ENCODE results near the gene GBE1. TPM values are rescaled to one million over a fixed set of nuclear protein-coding genes. Genes with fewer than 3 reads are reported as not detected.

GBE1 gene
- total and polyA plus RNA-seq, 9 of the 15 experiments (the other 6 are each of a cell fraction or from before 2014, with no cell fraction given) = 7.9 to 25.6 (median 13.1) TPM

DNA sequence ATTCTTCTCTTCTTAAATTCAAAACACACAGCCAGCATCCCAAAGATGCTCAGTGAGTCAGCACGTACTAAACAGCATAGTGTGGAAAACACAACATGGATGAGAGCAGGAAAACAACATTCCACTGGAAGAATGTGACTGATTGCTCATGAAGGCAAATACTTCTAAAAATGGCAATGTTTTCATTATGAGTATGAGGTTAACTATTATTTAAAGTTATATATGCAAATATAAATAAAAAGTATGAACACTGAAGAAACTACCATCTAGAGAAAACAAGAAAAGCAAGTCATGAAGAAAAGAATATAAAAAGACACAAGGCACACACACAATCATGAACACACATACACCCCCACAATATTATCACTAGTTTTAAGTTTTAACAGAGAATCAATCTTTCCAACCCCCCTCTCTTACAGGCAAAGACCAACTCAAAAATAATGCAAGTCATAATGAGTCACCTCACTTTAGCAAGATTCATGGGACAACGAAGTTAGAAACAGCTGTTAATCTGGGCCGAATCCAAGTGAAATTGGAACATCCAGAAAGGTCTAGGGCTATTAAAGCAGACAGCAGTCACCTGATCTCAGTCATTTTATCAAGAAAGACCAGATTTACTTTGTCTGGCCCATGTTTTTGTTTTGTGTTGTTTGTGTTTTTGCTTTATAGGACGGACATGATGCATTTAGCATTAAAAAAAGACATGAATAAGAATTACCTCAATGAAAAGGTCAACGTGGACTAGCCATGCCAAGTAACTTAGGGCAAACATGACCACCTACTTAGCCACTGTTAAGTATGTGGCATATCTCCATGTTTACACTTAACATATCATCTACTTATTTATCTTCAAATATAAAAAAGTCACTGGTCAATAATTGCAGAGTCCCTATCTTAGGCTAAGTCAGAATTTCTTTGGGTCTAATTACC is 18.1 kb downstream of the GBE1 start (continued):
- TF ChIP-seq, protein P1, sequence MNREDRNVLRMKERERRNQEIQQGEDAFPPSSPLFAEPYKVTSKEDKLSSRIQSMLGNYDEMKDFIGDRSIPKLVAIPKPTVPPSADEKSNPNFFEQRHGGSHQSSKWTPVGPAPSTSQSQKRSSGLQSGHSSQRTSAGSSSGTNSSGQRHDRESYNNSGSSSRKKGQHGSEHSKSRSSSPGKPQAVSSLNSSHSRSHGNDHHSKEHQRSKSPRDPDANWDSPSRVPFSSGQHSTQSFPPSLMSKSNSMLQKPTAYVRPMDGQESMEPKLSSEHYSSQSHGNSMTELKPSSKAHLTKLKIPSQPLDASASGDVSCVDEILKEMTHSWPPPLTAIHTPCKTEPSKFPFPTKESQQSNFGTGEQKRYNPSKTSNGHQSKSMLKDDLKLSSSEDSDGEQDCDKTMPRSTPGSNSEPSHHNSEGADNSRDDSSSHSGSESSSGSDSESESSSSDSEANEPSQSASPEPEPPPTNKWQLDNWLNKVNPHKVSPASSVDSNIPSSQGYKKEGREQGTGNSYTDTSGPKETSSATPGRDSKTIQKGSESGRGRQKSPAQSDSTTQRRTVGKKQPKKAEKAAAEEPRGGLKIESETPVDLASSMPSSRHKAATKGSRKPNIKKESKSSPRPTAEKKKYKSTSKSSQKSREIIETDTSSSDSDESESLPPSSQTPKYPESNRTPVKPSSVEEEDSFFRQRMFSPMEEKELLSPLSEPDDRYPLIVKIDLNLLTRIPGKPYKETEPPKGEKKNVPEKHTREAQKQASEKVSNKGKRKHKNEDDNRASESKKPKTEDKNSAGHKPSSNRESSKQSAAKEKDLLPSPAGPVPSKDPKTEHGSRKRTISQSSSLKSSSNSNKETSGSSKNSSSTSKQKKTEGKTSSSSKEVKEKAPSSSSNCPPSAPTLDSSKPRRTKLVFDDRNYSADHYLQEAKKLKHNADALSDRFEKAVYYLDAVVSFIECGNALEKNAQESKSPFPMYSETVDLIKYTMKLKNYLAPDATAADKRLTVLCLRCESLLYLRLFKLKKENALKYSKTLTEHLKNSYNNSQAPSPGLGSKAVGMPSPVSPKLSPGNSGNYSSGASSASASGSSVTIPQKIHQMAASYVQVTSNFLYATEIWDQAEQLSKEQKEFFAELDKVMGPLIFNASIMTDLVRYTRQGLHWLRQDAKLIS (CRISPR knock-in tag; IDR thresholded peaks at IDR 0.05) = no peak
- TF ChIP-seq FOS (IDR thresholded peaks at IDR 0.05; ENCODE audit: extremely low read depth, insufficient read length) = peak; percentile 34
- no peak for TF ChIP-seq CREB1 (IDR thresholded peaks at IDR 0.05)
- TF ChIP-seq CREB1 (CRISPR knock-in tag; IDR thresholded peaks at IDR 0.05) = no peak
- TF ChIP-seq LCOR (CRISPR knock-in tag; IDR thresholded peaks at IDR 0.05) = no peak
- no peak for TF ChIP-seq E2F8 (IDR thresholded peaks at IDR 0.05; ENCODE audit: low read depth, partially characterized antibody)
- TF ChIP-seq RB1 (IDR thresholded peaks at IDR 0.05; ENCODE audit: low read depth) = no peak
- TF ChIP-seq MAZ (CRISPR knock-in tag; conservative IDR thresholded peaks at IDR 0.05 in 1 of 2, IDR thresholded peaks at IDR 0.05 in 1 of 2) = no peak
- no peak for TF ChIP-seq PATZ1 (CRISPR knock-in tag; IDR thresholded peaks at IDR 0.05; ENCODE audit: borderline replicate concordance)
- TF ChIP-seq, protein P2, sequence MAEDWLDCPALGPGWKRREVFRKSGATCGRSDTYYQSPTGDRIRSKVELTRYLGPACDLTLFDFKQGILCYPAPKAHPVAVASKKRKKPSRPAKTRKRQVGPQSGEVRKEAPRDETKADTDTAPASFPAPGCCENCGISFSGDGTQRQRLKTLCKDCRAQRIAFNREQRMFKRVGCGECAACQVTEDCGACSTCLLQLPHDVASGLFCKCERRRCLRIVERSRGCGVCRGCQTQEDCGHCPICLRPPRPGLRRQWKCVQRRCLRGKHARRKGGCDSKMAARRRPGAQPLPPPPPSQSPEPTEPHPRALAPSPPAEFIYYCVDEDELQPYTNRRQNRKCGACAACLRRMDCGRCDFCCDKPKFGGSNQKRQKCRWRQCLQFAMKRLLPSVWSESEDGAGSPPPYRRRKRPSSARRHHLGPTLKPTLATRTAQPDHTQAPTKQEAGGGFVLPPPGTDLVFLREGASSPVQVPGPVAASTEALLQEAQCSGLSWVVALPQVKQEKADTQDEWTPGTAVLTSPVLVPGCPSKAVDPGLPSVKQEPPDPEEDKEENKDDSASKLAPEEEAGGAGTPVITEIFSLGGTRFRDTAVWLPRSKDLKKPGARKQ (CRISPR knock-in tag; IDR thresholded peaks at IDR 0.05) = no peak
- TF ChIP-seq, protein P3, sequence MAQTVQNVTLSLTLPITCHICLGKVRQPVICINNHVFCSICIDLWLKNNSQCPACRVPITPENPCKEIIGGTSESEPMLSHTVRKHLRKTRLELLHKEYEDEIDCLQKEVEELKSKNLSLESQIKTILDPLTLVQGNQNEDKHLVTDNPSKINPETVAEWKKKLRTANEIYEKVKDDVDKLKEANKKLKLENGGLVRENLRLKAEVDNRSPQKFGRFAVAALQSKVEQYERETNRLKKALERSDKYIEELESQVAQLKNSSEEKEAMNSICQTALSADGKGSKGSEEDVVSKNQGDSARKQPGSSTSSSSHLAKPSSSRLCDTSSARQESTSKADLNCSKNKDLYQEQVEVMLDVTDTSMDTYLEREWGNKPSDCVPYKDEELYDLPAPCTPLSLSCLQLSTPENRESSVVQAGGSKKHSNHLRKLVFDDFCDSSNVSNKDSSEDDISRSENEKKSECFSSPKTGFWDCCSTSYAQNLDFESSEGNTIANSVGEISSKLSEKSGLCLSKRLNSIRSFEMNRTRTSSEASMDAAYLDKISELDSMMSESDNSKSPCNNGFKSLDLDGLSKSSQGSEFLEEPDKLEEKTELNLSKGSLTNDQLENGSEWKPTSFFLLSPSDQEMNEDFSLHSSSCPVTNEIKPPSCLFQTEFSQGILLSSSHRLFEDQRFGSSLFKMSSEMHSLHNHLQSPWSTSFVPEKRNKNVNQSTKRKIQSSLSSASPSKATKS (CRISPR knock-in tag; IDR thresholded peaks at IDR 0.05) = no peak
- no peak for TF ChIP-seq DNMT1 (IDR thresholded peaks at IDR 0.05)
- TF ChIP-seq ZNF551 (CRISPR knock-in tag; IDR thresholded peaks at IDR 0.05) = no peak
